ENCODE results near the gene ANXA8.
"Not testable (repeated sequence)": the region's sequence is repeated elsewhere in the genome, so short reads cannot be mapped to it uniquely, and the experiment has no call there.

ANXA8 gene

DNA sequence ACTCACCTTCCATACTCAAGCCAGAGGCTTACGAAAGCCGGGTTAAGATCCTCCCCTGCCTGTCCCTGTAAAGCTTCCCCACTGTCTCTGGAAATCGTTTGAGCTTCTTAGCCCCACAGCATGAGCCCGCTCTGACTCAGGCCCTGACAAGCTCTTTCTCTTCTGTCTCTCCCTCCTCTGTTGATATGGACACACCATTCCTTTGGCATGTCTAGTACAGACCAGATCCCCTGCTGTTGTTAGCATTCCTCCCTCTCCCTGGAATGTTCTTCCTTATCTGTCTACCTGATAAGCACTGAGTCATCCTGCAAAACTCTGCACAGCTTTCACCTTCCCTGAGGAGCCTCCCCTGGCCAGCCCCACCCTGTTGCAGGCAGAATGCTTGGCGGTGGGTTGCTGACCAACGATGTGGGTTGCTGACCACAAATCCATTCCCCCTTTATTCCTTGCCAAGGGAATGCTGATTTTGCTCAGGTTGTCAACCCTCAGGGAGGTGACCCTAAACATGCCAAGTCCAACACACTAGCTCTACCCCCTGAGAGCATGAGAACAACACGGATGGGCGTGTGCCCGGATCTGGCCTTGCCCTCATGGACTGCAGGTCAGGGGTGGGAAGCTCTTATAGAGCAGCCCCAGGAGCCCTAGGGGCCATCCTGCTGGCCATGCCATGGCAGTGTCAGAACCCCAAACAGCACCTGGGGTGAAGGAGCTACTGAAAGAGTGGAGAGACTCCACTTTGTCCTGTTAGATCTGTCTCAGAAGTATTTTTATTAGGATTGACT, 21.1 kb downstream of the ANXA8 start:
- DNase-seq = not testable (repeated sequence)

DNA sequence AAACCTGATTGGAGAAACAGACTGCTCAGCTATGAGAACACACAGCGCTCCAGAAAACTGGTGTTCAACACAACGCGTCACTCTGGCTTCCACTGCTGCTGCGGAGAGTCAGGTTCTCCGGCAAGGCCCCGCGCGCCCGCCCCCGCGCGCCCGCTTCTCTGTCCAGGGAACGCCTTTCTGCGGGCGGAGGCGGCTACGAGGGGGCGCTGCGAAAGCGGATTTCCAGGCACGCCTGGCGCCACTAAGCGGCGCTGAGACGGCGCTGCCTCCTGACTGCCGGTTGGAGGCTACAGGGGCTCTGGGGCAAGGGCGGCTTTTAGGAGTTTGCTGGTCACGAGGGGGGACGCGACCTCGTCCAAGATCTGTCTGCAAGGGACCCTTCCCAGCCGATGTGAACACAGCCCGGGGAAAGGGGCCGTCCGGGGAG, 22.6 kb downstream of the ANXA8 start:
- peak; percentile 56 for DNase-seq

DNA sequence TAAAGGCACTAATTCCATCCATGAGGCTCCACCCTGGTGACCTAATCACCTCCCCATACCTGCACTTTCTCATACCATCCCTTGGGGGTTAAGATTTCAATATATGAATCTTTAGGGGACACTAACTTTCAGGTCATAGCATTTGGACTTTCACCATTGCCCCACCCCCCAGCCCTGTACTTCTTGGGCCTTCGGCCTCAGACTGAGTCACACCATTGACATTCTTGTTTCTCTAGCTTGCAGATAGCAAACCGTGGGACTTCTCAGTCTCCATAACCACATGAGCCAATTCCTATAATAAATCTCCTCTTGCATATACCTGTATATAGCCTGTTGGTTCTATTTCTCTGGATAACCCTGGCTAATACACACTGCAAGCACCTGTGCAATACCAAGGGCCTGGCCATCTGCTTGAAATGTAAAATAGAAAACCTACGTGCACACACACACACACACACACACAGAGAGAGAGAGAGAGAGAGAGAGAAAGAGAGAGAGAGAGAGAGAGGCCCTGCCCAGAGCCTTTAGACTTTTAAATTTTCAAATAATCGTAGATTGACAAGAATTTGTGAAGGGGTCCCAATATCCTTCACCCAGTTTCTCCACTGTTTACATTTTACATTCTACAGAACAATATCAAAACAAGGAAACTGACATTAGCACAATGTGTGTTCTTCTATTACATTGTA, 25.3 kb downstream of the ANXA8 start:
- peak; percentile 79 for DNase-seq

DNA sequence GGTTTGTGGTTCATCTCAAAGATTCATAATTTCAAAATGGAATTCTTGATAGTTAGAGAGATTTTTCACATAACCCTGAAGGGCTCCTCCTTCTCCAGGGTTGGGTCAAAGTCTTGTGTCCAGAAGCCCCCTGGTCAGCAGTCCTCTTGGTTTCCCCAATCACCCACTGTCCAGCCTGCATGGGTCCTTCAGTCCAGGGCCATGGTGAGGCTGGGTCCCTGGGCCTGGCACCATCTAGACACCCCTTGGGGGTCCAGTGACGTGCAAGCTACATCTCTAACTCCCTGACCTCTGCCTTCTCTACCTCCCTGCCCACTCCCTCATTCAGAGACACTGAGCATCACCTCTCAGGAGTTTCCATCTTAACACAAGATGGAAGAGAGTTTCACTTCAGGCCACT, 26.1 kb downstream of the ANXA8 start:
- DNase-seq = no peak

DNA sequence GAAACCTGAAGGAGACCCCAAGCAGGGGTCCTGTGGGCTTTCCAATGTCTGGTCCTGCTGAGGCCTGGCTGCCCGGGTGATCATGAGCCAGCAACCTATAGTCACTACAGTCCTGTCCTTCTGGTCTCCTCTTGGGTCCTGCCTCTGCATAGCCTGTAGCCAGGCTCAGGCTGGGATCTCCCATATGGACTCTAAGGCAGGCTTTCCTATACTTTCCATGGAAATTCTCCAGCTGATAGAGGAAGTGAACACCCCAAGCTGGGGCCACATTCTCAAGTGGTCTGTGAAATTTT, 26.4 kb downstream of the ANXA8 start:
- no peak for DNase-seq

DNA sequence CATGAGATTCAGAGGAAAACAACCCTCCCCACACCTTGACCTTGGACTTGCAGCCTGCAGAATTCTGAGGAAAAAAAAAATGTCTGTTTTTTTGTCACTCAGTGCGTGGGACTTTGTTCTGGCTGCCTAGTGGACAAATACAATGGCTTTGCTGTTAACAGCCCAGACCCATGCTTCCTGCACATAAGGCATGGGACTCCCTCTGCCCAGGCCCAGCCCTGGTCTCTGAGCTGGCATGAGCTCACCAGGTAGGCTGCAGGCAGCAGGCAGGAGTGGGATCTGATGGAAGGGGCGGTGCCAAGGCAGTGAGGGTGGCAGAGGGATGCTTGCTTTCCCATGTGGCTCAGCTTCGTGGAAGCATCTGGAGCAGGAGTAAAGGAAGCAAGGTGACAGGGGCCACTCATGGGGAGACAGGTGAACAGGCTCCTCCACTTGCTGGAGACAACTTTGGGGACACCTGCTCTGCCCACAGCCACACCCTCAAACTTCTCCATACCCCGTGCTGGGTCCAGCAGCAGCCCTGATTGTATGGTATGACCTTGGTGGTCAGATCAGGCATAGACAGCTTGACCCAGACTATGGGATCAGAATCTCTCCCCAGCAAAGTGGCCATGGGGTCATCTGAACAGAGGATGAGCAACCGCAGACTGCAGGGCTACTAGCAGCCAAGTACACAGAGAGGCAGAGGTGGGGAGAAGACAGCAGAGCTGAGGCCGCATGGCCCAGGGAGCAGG, 27.0 kb downstream of the ANXA8 start:
- DNase-seq = no peak

DNA sequence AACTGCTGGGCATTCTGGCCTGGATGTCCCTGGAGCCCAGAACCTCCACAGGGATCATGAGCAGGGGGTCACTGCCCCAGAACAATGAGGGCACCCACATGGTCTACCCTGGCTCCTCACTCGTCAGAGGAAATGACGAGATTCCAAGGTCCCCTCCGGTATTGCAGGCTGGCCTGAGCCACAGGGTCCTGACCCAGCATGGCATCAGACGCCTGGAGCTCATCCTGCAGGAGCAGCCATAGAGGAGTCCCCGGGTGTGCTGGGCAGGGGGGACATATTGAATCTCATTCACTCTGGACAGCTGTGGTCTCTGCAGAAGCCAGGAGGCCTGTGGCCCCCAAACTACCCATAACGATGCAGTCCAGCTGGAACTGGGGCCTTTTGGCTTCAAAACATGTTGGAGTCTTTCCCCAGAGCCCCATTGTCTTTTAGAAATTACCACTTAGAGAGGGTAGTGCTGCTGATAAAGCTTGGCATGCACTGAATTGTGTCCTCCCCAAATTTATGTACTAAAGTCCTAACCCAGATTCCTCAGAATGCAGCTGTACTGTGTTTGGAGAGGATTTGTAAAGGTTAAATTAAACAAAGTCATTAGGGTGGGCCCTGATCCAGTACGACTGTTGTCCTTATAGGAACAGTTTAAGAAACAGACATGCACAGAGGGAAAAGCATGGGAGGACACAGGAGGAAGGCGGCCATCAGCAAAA, 27.7 kb downstream of the ANXA8 start:
- DNase-seq = no peak

DNA sequence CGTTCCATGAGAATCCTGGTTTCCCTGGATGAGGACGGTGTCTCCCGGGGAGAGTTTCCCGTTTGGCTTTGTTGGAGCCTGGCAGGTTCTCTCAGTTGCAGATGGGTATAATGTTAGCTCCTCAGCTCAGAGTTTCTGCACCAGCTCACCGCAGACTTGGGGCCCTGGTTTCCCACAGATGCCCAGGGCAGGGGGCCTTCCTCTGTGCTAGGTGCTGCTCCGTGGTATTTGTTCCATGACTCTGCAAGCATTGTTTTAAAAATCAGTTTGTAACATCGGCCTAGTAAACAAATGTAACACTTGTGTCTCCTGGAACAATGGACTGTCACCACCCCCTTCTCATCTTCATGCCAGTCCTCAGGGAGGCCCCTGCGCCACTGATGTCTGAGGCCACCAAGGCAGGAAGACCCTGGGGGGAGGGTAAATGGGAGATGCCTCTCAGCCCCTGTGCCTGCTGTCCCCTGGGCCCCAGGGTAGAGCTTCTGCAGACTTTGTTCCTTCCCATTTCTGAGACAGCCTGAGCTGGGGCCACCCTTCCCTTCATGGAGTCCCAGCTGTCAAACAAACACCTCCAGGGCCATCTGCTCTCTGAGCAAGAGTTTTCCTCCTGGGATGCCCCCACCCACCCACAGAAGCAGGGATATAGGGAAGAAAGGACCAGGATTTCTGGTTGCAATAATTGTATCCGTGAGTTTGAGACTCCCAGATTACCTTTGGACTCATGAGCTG, 28.4 kb downstream of the ANXA8 start:
- not testable (repeated sequence) for DNase-seq

DNA sequence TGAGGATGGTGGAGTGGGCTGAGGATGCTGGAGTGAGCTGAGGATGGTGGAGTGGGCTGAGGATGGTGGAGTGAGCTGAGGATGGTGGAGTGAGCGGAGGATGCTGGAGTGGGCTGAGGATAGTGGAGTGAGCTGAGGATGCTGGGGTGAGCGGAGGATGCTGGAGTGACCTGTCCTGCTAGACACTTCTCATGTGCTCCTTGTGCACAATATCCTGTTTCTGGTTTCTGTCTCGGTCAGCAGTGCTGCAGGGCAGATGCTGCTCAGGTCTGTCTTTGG, 29.2 kb downstream of the ANXA8 start:
- no peak for DNase-seq

DNA sequence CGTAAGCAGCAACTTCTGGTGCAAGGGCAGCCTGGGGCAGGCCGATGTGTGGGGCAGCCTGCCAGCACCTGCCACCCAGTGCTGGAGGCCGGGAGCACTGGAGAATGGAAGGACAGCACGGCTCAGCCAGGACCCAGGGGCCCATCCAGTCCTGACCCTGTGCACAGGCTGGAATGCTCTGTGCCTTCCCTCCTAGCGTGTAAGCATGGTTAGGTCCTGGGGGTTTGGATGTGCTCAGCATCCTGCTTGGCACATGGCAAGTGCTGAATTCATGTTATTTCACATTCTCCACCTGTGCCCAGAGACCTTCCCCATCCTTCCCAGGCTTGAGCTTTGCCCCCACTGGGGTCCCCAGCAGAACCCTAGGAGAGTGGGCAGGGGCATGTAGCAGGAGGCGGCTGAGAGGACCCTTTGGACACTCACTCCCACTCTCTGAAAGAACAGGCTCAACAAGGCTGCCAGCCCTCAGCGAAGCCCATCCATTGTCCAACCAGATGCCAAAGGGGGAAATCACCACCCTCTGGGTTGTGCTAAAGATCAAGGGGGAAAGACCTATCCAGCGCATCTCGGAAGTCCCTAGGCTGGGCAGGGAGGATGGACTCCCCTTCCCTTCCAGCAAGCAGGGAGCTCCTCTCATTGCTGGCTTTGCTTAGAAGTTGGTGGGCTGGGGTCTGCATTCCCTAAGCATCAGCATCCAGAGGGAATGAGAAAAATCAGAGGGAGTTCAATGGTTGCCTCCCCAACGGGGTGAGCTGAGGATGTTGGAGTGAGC, 29.7 kb downstream of the ANXA8 start:
- no peak for DNase-seq

DNA sequence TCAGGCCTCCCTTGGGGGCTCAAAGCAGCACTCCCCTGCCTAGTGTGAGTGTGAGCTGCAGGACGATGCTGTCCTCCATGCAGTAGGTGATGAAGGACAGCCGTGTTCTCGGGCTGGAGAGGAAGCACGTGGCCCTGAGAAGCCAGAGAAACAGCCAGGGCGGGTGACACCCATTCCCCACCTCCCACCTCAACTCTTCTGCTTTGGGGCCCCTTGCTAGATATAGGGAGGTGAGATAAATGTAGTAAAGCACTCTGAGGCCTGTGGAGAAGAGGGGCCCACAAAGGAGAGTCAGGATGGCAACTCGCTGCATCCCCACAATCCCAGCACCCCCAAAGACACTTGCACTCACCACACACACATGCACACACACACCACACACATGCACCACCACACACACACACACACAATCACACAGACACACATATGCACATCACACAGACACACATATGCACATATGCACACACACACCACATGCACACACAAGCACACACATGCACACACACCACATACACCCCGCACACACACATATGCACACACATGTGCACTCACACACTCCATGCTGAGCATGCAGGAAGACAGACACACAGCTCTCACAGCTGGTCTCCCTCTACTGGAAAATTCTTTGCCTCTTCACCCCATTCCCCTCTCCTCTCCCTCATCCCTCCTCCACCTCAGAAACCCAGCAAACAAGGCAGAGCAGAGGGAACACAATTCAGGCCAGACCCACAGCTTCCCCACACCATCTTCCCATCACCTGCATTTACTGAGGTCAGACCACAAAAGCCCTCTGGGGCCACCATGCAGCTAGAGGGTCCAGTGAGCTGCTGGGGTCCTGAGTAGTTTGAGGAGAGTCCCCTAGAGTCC, 30.5 kb downstream of the ANXA8 start:
- no peak for DNase-seq

DNA sequence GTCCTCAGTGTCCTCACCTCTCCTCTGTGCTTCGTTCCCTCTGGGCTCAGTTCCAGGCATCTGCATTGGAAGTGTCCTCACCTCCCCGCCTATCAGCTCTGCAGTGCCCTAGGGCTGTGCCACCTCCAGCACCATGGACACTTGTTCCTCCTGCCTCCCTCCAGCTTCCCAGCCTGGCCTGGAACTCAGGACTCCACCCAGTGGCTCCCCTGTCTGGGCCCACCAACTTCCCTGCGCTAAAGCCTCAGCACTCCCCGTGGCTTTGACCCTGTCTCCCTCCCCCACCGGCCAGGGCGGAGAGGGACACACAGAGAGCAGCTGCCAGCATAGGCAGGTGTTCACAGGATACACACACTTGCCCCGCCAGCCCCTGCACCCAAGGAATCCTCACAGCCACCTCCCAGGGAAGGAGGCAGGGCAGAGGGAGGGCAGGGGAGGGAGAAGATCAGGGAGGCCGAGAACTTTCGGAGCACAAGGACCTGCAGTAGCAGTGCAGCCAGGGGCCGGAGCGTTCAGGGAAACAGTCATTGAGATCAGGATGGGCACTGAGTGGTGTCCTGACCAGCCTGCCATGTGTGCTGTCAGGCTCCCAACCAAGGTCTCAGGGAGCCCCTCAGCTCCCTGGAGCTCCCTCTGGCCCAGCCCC, 31.3 kb downstream of the ANXA8 start:
- DNase-seq = no peak

DNA sequence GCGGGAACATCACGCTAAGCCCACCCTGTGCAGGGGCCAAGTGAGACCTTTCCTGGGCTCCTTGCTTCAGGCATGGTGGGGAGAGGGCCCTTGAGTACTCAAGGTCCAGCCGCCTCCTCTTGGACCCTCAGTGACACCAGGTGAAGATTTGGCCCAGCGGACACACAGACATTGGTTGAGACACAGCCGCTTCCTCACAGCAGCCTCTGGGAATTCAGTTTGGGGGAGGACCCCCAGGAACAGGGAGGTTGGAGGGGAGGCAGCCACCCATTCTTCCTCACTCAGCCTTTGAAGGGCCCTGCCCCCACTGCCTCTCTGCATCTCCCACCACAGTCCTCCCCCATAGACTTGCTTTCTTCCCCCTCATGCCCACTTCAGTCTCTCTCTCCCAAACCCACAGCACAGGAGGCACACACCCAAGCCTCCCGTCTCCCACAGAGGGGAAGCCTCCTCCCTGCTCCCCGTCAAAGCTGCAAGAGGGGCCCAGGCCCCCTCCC, 31.9 kb downstream of the ANXA8 start:
- DNase-seq = no peak

DNA sequence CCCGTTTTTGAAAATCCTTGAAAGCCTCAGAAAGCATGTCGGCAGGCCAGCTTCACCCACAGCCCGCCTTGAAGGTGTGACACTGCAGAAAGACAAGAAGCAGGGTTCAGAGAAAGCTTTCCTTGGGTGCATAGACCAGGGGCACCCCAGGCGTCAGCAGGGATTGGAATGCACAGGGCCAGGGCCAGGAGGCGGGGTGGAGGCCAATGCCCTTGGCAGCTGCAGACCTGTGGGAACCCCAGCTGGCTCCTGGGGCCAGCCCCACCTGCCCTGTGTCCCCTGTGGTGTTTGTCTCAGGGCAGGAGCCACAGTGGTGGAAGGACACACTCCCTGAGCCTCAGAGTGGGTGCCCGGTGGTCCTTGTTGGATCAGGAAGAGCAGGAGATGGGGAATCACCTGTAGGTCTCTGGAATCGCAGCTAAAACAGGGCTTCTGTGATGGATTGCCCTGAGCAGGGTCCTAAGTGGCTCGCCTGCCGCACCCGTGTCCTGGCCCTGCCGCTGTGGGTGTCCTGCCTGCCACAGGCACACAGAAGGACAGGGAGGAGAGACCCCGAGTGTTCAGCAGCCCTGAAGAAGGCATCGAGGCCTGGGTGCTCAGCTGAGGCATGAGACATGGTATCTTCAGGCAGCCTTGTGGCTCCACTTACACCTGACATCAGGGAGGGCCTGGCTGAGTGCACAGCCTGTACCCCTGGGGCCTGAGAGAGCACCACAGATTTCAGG, 32.5 kb downstream of the ANXA8 start:
- DNase-seq = no peak

DNA sequence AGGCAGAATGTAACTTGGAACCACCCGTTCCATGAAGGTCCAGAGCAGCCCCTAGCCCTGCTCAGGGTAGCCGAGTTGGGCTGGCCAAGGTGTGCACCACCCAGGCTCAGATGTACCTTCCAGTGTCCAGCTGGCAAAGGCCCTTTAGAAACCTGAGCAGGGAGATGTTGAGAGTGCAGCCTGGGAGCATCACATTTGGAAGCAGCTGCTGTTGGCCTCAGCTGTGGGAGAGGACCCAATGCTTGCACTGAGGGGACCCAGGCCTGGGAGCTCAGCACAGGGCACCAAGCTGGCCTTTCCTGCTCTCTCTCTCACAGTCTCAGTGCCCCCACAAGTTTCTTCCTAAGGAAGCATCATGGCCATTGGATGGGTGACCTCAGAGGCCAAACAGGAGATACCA, 33.5 kb downstream of the ANXA8 start:
- DNase-seq = no peak

DNA sequence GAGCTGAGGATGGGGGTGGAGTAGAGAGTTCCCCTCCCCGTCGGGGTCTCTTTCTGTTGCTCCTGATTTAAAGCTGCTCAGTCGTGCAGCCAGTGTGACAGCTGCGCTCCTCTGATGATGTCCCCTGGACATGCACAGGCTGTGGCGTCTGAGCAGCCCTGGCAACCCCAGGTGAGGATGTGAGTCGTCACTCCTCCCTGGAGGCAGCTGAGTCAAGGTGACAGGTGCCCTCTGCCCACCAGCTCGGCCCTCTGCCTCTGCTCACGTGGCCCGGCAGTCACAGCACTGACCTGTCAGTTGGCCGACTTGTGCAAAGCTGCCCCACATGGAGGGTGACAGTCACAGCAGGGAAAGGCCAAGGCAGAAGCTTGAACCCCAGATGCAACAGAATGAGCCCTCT, 33.9 kb downstream of the ANXA8 start:
- no peak for DNase-seq

DNA sequence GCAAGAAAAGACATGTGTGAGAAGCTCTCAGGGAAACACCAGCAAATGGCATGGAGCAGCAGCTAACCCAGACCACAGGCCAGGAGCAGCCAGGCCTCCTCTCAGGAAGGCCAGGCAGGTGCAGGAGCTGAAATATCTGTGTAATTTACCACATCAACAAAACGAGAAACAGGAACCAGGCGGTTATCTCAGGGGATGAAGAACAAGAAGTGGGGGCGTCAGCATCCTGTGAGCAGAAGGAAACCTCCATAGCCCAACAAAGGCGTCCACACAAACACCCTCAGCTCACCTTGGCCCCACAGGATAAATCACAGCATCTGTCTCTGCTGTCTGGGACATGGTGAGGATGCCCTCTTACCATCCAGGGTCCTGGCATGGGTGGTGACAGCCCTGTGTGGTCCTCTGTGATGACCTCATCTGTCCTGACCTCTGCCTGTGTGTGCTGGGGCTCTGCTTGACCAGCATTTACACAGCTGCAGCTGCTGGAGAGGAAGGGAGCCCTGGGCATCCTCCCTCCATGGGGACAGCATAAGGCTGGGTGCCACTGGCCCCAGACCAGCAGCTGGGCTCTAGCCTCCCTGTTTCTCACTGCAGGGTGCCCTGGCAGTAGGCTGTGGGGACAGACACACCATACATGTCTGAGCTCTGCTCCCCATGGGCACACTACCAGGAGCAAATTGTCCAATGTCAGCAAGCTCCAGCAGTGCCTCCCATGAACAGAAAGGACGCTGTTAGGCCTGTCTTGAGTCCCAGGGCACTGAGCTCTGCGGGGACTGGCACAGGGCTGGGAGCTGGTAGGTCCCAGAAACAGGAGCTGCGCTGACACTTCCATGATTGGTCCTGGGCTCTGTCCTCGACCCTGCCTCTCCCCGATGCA, 34.6 kb downstream of the ANXA8 start:
- DNase-seq = no peak

DNA sequence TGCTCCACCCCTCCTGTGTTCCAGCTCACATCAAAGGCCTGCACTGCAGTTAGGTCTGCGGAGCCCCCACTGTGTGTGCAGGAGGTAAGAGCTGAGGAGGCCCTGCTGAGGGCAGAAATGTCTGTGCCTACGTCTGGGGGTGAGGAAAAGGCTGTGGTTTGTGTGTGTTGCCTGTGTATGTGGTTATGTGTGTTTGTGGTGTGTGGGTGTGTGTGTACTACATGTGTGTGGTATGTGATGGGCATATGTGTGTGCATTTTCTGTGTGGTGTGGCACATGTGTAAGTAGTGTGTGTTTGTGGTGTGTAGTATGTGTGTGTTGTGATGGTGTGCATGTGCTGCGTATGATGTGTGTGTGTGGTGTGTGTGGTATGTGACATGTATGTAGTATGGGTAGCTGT, 36.2 kb downstream of the ANXA8 start:
- no peak for DNase-seq

DNA sequence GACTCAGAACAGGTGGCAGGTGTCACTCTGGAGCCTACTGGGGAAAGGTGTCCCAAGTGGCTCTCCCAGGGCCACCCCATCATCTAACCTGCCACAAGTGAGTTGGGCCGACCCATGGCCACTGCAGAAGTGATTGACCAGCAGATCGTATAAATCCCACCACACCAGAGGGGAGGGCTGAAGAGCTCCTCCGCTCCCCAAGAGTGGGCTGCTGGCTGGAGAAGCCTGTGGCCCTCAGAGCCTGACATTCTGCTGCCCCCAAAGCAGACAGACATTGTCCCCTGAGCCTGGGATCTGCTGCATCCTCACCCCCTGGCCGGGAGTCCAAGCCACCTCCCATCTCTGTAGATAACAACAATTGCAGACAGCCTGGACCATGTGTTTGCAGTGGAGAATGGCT, 36.7 kb downstream of the ANXA8 start:
- DNase-seq = no peak

All from EL (cell line).